IPS DF 6.9 (cell line): Measurements from ENCODE around the gene PARD3B.

Source experiments
- DNase-seq: peaks from one replicate; pipeline ENCODE4 v3.0.0-alpha.2; 2013; ENCODE audit warnings: low read depth, low spot score
- H3K27ac ChIP-seq: one replicate; pipeline ENCODE4 v1.5.1; 2013; ENCODE audit warnings: low read length, control low read depth
- H3K27me3 ChIP-seq: 2 replicates; pipeline ENCODE4 v1.6.1; 2013; ENCODE audit warnings: mild to moderate bottlenecking, low read length; ENCODE audit not compliant: control insufficient read depth, insufficient read depth
- H3K36me3 ChIP-seq: 2 replicates; pipeline ENCODE4 v1.6.1; 2013; ENCODE audit warnings: low read length; ENCODE audit not compliant: control insufficient read depth, insufficient read depth
- H3K4me1 ChIP-seq: 2 replicates; pipeline ENCODE4 v1.6.1; 2013; ENCODE audit warnings: low read length; ENCODE audit not compliant: control insufficient read depth, insufficient read depth
- H3K4me3 ChIP-seq: 2 replicates; pipeline ENCODE4 v1.5.1; 2013; ENCODE audit warnings: mild to moderate bottlenecking, low read length
- H3K9me3 ChIP-seq: 2 replicates; pipeline ENCODE4 v1.6.1; 2013; ENCODE audit warnings: low read length, inconsistent platforms; ENCODE audit not compliant: control insufficient read depth, insufficient read depth
- WGBS: extraction: QIAGEN DNeasy Blood & Tissue Kit; methylation state at CpG from one replicate; pipeline ENCODE4 v1.1.7; 2013; ENCODE audit warnings: mixed read lengths, missing lambda C conversion rate; ENCODE audit not compliant: insufficient read length, insufficient coverage; 5-methylcytosine and 5-hydroxymethylcytosine counted together

PARD3B gene

GRCh38 chr2:204654669-204655068 is 109.4 kb downstream of the PARD3B start:
- no CpG with 5 or more reads among the region's 1 CpG for WGBS
- Histone ChIP-seq H3K27ac (no peak overlapping the region), H3K9me3 (no peaks in the 10 kb centered on the region), H3K4me3 (no peak overlapping the region), H3K27me3 (no peaks in the 10 kb centered on the region), H3K4me1 (no peaks in the 10 kb centered on the region), H3K36me3 (no peaks in the 10 kb centered on the region)
- no peak for DNase-seq

GRCh38 chr2:204655101-204655500 is 109.8 kb downstream of the PARD3B start:
- no peak for DNase-seq
- Histone ChIP-seq H3K9me3 (no peaks in the 10 kb centered on the region), H3K27me3 (no peaks in the 10 kb centered on the region), H3K4me3 (no peak overlapping the region), H3K4me1 (no peaks in the 10 kb centered on the region), H3K27ac (no peak overlapping the region), H3K36me3 (no peaks in the 10 kb centered on the region)
- no CpG with 5 or more reads among the region's 2 CpGs for WGBS

GRCh38 chr2:204655626-204656025 is 110.4 kb downstream of the PARD3B start:
- no peak overlapping the region for H3K4me3 ChIP-seq
- DNase-seq = no peak
- WGBS = no CpG with 5 or more reads among the region's 3 CpGs
- H3K27me3 ChIP-seq = no peaks in the 10 kb centered on the region
- H3K36me3 ChIP-seq = no peaks in the 10 kb centered on the region
- H3K4me1 ChIP-seq = no peaks in the 10 kb centered on the region
- H3K9me3 ChIP-seq = no peaks in the 10 kb centered on the region
- no peak overlapping the region for H3K27ac ChIP-seq

GRCh38 chr2:204657024-204657423 is 111.7 kb downstream of the PARD3B start:
- Histone ChIP-seq H3K27me3 (no peaks in the 10 kb centered on the region), H3K4me1 (no peaks in the 10 kb centered on the region)
- WGBS = no CpG with 5 or more reads among the region's 1 CpG

GRCh38 chr2:204662956-204663355 is 117.7 kb downstream of the PARD3B start:
- DNase-seq = no peak
- no CpG with 5 or more reads among the region's 5 CpGs for WGBS
- H3K27ac ChIP-seq = no peak overlapping the region
- H3K4me1 ChIP-seq = peaks cover 3% of the 10 kb centered on the region; the same call in 1 of the 2 replicates
- H3K36me3 ChIP-seq = no peaks in the 10 kb centered on the region
- H3K27me3 ChIP-seq = no peaks in the 10 kb centered on the region
- no peak overlapping the region for H3K4me3 ChIP-seq
- H3K9me3 ChIP-seq = no peaks in the 10 kb centered on the region

More at GRCh38 chr2:204657024-204657423, 111.7 kb downstream of the PARD3B start:
- no peak overlapping the region for H3K27ac ChIP-seq
- DNase-seq = no peak
- H3K36me3 ChIP-seq = no peaks in the 10 kb centered on the region
- no peaks in the 10 kb centered on the region for H3K9me3 ChIP-seq
- H3K4me3 ChIP-seq = no peak overlapping the region

GRCh38 chr2:204663816-204664425 is 118.6 kb downstream of the PARD3B start:
- H3K9me3 ChIP-seq = no peaks in the 10 kb centered on the region
- no peak for DNase-seq
- no peaks in the 10 kb centered on the region for H3K27me3 ChIP-seq
- no CpG with 5 or more reads among the region's 2 CpGs for WGBS
- H3K4me1 ChIP-seq = peaks cover 3% of the 10 kb centered on the region; the same call in 1 of the 2 replicates
- no peaks in the 10 kb centered on the region for H3K36me3 ChIP-seq
- no peak overlapping the region for H3K4me3 ChIP-seq
- no peak overlapping the region for H3K27ac ChIP-seq

- no peaks in the 10 kb centered on the region for H3K27me3 ChIP-seq
- no CpG with 5 or more reads among the region's 1 CpG for WGBS
- H3K27ac ChIP-seq = no peak overlapping the region
- H3K36me3 ChIP-seq = no peaks in the 10 kb centered on the region
- peaks cover 3% of the 10 kb centered on the region; the same call in 1 of the 2 replicates for H3K4me1 ChIP-seq
- DNase-seq = no peak
- H3K4me3 ChIP-seq = no peak overlapping the region
- H3K9me3 ChIP-seq = no peaks in the 10 kb centered on the region
These were observed 119.4 kb downstream of the PARD3B start for GRCh38 chr2:204664708-204665121.

GRCh38 chr2:204665207-204665606 is 119.9 kb downstream of the PARD3B start:
- Histone ChIP-seq H3K27me3 (no peaks in the 10 kb centered on the region), H3K36me3 (no peaks in the 10 kb centered on the region), H3K9me3 (no peaks in the 10 kb centered on the region), H3K4me1 (peaks cover 3% of the 10 kb centered on the region; the same call in 1 of the 2 replicates), H3K27ac (no peak overlapping the region), H3K4me3 (no peak overlapping the region)
- DNase-seq = no peak
- no CpG with 5 or more reads among the region's 1 CpG for WGBS

GRCh38 chr2:204665771-204666170 is 120.5 kb downstream of the PARD3B start:
- Histone ChIP-seq H3K9me3 (no peaks in the 10 kb centered on the region), H3K4me3 (no peak overlapping the region), H3K27ac (no peak overlapping the region), H3K4me1 (peaks cover 3% of the 10 kb centered on the region; the same call in 1 of the 2 replicates), H3K36me3 (no peaks in the 10 kb centered on the region), H3K27me3 (no peaks in the 10 kb centered on the region)
- WGBS = no CpG with 5 or more reads among the region's 2 CpGs
- no peak for DNase-seq

- Histone ChIP-seq H3K27me3 (no peaks in the 10 kb centered on the region), H3K36me3 (no peaks in the 10 kb centered on the region), H3K27ac (no peak overlapping the region), H3K4me1 (peaks cover 2% of the 10 kb centered on the region; the same call in 1 of the 2 replicates), H3K9me3 (no peaks in the 10 kb centered on the region), H3K4me3 (no peak overlapping the region)
- no CpG with 5 or more reads among the region's 2 CpGs for WGBS
- DNase-seq = no peak
These were observed 122.7 kb downstream of the PARD3B start for GRCh38 chr2:204667990-204668389.

- no CpG with 5 or more reads among the region's 3 CpGs for WGBS
- Histone ChIP-seq H3K4me3 (no peak overlapping the region), H3K27me3 (no peaks in the 10 kb centered on the region), H3K36me3 (no peaks in the 10 kb centered on the region), H3K27ac (no peak overlapping the region), H3K4me1 (peaks cover 1% of the 10 kb centered on the region; the same call in 1 of the 2 replicates), H3K9me3 (no peaks in the 10 kb centered on the region)
- no peak for DNase-seq
These were observed 124.1 kb downstream of the PARD3B start for GRCh38 chr2:204669382-204669781.
